Measurements from ENCODE around the gene PABPC4L.
"Not testable (repeated sequence)": the region's sequence is repeated elsewhere in the genome, so short reads cannot be mapped to it uniquely, and the experiment has no call there.

Gene PABPC4L

GRCh38 chr4:134201216-134202161 lies at the start of gene PABPC4L:
TSS of gene PABPC4L (minus strand) at chr4:134201789. CDS start at chr4:134201019, 770 bp downstream.
- DNase-seq (ENCODE audit: low read depth in 1 of 2, low spot score in 1 of 2): no peak

- DNase-seq (ENCODE audit: low read depth in 1 of 2, low spot score in 1 of 2): no peak
Measured at GRCh38 chr4:134251322-134251721, 49.7 kb upstream of the PABPC4L start.

- DNase-seq (ENCODE audit: low read depth in 1 of 2, low spot score in 1 of 2): no peak
Measured at GRCh38 chr4:134243742-134244713, 42.4 kb upstream of the PABPC4L start.

GRCh38 chr4:134219043-134219442 lies 17.5 kb upstream of the PABPC4L start:
- DNase-seq (ENCODE audit: low read depth in 1 of 2, low spot score in 1 of 2): no peak

DNA sequence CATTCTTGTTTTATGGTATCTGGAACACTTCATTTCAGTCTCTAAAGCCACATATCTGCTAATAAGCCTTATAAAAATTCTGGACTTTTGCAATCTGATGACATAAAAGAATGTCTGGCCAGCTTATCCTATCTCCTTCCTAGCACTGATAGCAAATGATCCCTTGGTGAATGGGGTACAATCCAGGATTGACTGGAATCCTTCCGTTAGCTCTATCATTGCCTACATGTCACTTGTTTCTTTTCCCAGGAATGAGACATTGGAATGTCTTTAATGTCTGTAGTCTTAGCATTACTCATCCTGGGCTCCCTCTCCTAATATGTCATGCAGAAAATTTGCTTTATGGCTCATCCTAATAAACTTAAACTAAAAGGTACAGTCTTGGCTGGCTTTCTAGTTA lies 14.8 kb upstream of the PABPC4L start:
- DNase-seq (ENCODE audit: low read depth in 1 of 2, low spot score in 1 of 2): no peak

DNA sequence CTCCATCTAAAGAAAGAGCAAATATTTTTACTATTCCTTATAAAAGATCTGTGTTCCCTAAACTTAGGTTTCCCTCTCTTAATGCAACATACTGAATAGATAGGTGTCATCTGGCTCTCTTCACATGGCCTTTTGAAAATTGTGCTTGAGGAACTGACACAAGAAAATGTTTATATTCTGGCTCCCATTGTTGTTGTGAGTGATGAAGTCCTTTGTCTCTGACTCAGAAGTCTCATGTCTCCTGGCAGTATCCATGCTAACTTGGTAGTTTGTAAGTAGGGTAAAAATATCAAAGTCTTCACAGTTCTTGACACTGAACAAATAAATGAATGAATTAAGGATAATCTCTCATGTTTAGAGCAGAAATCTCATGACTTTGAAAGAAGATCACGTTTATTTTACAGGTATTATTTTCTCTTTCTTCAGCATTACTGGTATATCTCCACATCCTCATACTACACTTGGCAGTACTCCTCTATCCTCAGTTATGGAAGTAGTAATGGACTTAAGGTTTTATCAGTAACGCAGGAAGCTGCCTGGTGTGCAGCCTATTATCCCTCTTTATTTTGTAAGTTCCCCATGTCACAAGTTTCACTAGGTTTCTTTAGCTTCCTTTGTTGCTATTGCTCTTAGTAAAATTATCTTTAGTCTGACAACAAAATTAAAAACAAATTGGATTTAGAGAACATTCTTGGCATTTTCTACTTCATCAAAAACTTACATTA lies 14.2 kb upstream of the PABPC4L start:
- no peak for DNase-seq (ENCODE audit: low read depth in 1 of 2, low spot score in 1 of 2)

GRCh38 chr4:134207955-134208354 lies 6.4 kb upstream of the PABPC4L start:
- DNase-seq (ENCODE audit: low read depth in 1 of 2, low spot score in 1 of 2): not testable (repeated sequence)

DNA sequence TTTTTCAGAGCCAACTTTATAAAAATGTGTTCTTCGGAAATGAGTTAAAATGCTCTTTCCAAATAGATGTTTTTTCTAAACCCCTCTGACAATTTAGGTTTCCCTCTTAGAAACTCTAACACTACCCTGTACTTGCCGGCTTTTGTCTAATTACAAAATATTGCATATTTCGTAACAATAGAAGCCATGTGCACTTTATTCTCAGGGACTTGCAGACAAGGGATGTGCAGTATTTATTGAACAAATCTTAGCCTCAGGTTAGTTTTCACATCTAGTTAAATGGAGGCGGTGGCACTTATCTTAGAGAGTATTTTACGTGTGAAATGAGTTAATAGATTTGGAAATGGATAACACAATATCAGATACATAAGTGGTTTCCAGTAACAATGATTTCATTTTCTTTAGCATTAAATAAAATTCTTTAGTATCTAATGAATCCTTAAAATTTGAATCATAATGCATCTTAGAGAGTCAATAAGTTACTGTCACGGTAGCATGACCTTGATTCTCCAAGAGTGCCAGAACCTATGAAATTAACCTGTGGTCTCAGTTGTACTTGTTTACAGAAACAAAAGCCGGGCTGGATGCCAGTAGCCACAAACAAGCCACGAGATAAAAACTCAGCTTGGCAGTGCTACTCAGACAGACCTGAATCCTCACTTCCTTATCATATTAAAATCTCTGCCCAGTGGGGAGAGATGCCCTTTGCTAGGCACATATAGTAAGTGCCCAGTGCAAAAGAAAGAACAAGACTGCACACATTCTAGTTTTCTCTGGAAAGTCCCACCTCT lies 772 bp upstream of the PABPC4L start:
- DNase-seq (ENCODE audit: low read depth in 1 of 2, low spot score in 1 of 2): no peak

DNA sequence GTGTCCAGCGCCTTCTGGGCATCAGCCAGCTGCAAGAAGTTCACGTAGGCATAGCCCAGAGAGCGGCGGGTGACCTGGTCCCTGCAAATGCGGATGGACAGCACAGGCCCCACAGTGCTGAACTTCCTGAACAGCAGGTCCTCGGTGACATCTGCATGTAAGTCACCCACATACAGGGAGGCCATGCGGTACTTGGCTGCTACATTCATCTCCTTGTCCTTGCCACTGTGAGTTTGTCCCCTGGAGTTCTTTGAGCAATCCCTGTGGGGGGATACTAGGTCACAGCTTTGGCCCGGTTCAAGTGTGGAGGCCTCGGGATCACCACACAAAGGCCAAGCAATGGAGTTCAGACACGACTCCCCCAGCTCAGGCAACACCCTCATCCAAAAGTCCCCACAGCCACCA lies 776 bp downstream of the PABPC4L start:
- DNase-seq (ENCODE audit: low read depth in 1 of 2, low spot score in 1 of 2): no peak

DNA sequence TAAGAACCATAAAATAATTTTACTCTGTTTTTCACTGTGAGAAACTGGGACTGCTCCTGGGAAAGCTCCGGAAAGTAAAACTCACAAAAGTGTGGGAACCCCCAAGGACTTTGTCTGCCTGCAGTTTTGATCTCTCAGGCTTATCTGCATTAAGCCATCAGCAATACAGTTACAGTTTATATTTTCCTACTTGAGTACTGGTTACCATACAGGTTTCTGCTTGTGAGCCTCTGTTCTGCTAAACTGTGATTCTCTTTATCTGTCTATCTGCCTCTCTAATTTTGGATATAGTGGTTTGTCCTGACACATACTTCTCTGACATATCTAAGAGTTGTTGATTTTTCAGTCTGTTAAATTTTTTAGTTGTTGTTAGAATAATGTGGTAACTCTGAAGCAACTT lies 11.6 kb downstream of the PABPC4L start:
- DNase-seq (ENCODE audit: low read depth in 1 of 2, low spot score in 1 of 2): no peak

DNA sequence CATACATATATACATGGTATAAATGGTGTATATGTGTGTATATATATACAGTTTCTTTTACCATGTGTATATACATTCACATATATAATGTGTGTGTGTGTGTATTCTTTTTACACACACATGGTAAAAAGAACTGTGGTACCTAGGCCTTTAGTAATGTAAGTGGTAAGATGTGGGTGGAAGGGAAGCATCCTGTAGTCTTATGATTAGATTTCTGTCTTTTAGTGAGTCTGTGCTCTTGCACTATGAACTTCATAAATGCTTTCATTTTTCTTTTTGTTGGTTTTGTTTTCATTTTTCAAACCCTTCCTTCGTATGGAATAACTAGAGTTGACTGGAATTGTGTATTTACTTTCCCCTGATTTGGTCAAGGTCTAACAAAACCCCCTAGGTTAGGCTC lies 12.1 kb downstream of the PABPC4L start:
- no peak for DNase-seq (ENCODE audit: low read depth in 1 of 2, low spot score in 1 of 2)

DNA sequence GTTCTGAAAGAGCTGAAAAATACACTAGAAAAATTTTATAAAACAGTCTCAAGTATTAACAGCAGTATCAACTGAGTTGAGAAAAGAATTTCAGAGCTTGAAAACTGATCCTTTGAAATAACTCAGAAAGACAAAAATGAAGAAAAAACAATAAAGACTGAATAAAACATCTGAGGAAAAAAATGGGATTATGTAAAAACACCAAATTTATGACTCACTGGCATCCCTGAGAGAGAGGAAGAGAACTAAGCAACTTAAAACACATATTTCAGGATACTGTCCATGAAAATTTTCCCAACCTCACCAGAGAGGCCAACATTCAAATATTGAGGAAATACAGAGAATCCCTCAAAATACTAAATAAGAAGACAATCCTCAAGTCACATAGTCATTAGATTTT lies 22.9 kb downstream of the PABPC4L start:
- no peak for DNase-seq (ENCODE audit: low read depth in 1 of 2, low spot score in 1 of 2)

- DNase-seq (ENCODE audit: low read depth in 1 of 2, low spot score in 1 of 2): no peak
Measured at GRCh38 chr4:134174271-134174670, 27.3 kb downstream of the PABPC4L start.

- DNase-seq (ENCODE audit: low read depth in 1 of 2, low spot score in 1 of 2): no peak
Measured at GRCh38 chr4:134160211-134160610, 41.4 kb downstream of the PABPC4L start.

DNA sequence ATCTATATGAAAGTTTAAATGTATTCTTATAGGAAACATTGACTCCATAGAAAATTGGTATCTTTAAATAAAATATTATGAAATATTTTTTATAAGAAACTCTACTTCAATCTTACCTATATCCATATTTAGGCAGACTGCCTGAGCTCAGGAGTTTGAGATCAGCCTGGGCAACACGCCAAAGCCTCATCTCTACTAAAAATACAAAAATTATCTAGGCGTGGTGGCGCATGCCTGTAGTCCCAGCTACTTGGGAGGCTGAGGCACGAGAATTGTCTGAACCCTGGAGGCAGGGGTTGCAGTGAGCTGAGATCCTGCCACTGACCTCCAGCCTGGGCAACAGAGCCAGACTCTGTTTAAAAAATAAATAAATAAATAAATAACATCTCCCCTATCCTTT lies 47.5 kb downstream of the PABPC4L start:
- no peak for DNase-seq (ENCODE audit: low read depth in 1 of 2, low spot score in 1 of 2)

- DNase-seq (ENCODE audit: low read depth in 1 of 2, low spot score in 1 of 2): no peak
Measured at GRCh38 chr4:134147941-134148340, 53.6 kb downstream of the PABPC4L start.

Measured in activated CD4-positive, alpha-beta T cell treated with anti-CD3 and anti-CD28 coated beads, Interleukin-2, amount 50 U/mL, for 24 hours (primary cell).